HepG2 (cell line): ENCODE measurements around the gene JPH4. TPM values are rescaled to one million over a fixed set of nuclear protein-coding genes. Genes with fewer than 3 reads are reported as not detected.
A peak's percentile ranks its signal among the peaks of the same experiment; 100 is the strongest.

ENCODE experiments used
- EEA1 ChIP-seq: sonication (generic); formaldehyde crosslinking; IDR thresholded peaks from 2 replicates; pipeline ENCODE4 v1.5.1; 2020; ENCODE audit warnings: mild to moderate bottlenecking, missing genetic modification reagents, borderline replicate concordance
- KDM4B ChIP-seq: sonication (generic); formaldehyde crosslinking; IDR thresholded peaks from 2 replicates; pipeline ENCODE4 v1.4.0; 2020; ENCODE audit warnings: missing genetic modification reagents
- NR2F6 ChIP-seq, 2 experiments: IDR thresholded peaks; 2 replicates each; pipeline ENCODE4 v1.6.1; 2016; ENCODE audit warnings: antibody characterized with exemption in 1 of 2, mild to moderate bottlenecking in 1 of 2
- SAP130 ChIP-seq: IDR thresholded peaks from 2 replicates; pipeline ENCODE4 v1.6.1; 2016; ENCODE audit warnings: low read depth
- SP5 ChIP-seq: IDR thresholded peaks from 2 replicates; pipeline ENCODE4 v1.6.1; 2016; ENCODE audit warnings: low read depth, borderline replicate concordance
- ZFY ChIP-seq: sonication (generic); formaldehyde crosslinking; IDR thresholded peaks from 2 replicates; pipeline ENCODE4 v1.4.0; 2020; ENCODE audit warnings: missing genetic modification reagents
- ZKSCAN1 ChIP-seq: fragments of 150-350 bp; IDR thresholded peaks from 2 replicates; pipeline ENCODE4 v1.6.1; 2014; ENCODE audit warnings: low read length
- ZNF274 ChIP-seq: sonication (generic); formaldehyde crosslinking; IDR thresholded peaks from 2 replicates; pipeline ENCODE4 v1.5.1; 2020; ENCODE audit warnings: mild to moderate bottlenecking, missing genetic modification reagents
- ZNF557 ChIP-seq: sonication (generic); formaldehyde crosslinking; IDR thresholded peaks from 2 replicates; pipeline ENCODE4 v1.4.0; 2020; ENCODE audit warnings: missing genetic modification reagents
- ZNF572 ChIP-seq: sonication (generic); formaldehyde crosslinking; IDR thresholded peaks from 2 replicates; pipeline ENCODE4 v1.5.1; 2020; ENCODE audit warnings: mild to moderate bottlenecking, missing genetic modification reagents
- ZNF672 ChIP-seq: sonication (generic); formaldehyde crosslinking; IDR thresholded peaks from 2 replicates; pipeline ENCODE4 v1.8.1; 2022; ENCODE audit warnings: missing genetic modification reagents
- ZNF720 ChIP-seq: sonication (generic); formaldehyde crosslinking; IDR thresholded peaks from 2 replicates; pipeline ENCODE4 v1.4.0; 2020; ENCODE audit warnings: missing genetic modification reagents
- polyA plus RNA-seq, 8 experiments: library from polyadenylated mRNA; depleted of rRNA in 3 of 8; stranded (reverse) in 7 of 8; unstranded in 1 of 8; fragments of >200 nt; fragmentation: Illumina TruSeq in 4 of 8; extraction: Trizol in 4 of 8; gene quantifications; 2 replicates each; pipeline versions ENCODE4 v1.2.1 to v1.2.3, GENCODE V29; 2011 to 2016; ENCODE audit warnings: low read depth in 4 of 8, missing spikeins in 1 of 8, mixed read lengths in 1 of 8; ENCODE audit not compliant: insufficient read depth in 1 of 8
- total RNA-seq, 5 experiments: library from RNA; depleted of rRNA; stranded (reverse); fragments of >200 nt; fragmentation: Illumina TruSeq; extraction: Trizol; gene quantifications; 2 replicates each; pipeline ENCODE4 v1.2.3, GENCODE V29; 2016; ENCODE audit warnings: low read depth in 1 of 5
- TF ChIP-seq, protein P1 (sequence below): sonication (generic); formaldehyde crosslinking; IDR thresholded peaks from 2 replicates; pipeline ENCODE4 v1.4.0; 2020; ENCODE audit warnings: missing genetic modification reagents
- TF ChIP-seq, protein P2 (sequence below): sonication (generic); formaldehyde crosslinking; IDR thresholded peaks from 2 replicates; pipeline ENCODE4 v1.4.0; 2020; ENCODE audit warnings: mild to moderate bottlenecking, missing genetic modification reagents
- TF ChIP-seq, protein P3 (sequence below): IDR thresholded peaks from 2 replicates; pipeline ENCODE4 v1.6.1; 2016; ENCODE audit warnings: mild to moderate bottlenecking, missing biosample characterization, missing genetic modification reagents
- TF ChIP-seq, protein P4 (sequence below): sonication (generic); formaldehyde crosslinking; IDR thresholded peaks from 2 replicates; pipeline ENCODE4 v1.4.0; 2020; ENCODE audit warnings: mild to moderate bottlenecking, missing genetic modification reagents, borderline replicate concordance
- TF ChIP-seq, protein P5 (sequence below): sonication (generic); formaldehyde crosslinking; IDR thresholded peaks from 2 replicates; pipeline ENCODE4 v1.4.0; 2020; ENCODE audit warnings: missing genetic modification reagents, mild to moderate bottlenecking, borderline replicate concordance
- TF ChIP-seq, protein P6 (sequence below): sonication (generic); formaldehyde crosslinking; IDR thresholded peaks from 2 replicates; pipeline ENCODE4 v1.8.1; 2022; ENCODE audit warnings: low read depth, mild to moderate bottlenecking, missing genetic modification reagents

JPH4 gene
- total and polyA plus RNA-seq, 2 of the 13 experiments (the other 11 are each of a cell fraction or from before 2014, with no cell fraction given), result 0.08 to 0.22 TPM

DNA sequence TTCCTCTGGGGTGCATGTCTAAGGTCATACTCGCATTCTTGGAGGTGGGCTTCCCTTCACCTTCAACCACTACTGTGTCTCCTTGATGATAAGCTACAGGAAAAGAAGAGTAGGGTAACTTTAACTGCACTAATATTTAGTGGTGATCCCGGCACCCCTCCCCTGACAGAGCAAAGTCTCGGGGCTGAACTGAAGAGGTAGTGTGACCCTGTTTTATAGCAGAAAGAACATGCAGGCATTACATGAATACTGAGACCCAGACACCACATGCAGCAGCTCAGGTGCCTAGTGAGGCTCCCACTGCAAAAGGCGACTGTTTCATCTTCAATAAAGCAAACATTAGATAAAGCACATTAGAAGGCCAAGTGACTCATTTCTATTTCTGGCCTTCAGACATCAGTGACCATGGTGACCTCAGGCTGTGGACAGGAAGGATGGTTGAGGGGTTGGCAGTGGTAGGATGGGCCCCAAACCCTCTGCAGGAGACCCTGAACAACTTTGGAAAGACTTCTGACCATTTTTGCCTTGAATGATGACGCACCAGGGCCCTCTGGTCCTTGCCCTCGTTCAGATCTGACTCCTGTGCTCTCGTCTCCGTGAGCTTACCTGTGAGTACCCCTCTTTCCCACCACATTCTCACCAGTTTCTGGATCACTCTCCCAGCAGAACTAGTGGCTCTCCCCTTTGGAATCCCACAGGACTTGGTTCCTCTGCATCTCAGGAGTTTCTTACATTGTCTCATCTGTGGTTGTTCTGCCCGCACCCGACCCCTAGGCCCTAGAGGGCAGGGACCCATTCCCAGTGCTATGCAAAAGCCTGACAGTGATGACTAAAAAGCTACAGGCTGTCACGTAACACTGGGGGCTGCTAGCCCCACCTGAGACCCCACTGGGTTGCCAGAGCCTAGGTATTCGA lies 23.8 kb upstream of the JPH4 start (continued):
- TF ChIP-seq, protein P1, sequence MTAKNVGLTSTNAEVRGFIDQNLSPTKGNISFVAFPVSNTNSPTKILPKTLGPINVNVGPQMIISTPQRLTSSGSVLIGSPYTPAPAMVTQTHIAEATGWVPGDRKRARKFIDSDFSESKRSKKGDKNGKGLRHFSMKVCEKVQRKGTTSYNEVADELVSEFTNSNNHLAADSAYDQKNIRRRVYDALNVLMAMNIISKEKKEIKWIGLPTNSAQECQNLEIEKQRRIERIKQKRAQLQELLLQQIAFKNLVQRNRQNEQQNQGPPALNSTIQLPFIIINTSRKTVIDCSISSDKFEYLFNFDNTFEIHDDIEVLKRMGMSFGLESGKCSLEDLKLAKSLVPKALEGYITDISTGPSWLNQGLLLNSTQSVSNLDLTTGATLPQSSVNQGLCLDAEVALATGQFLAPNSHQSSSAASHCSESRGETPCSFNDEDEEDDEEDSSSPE, result no peak
- TF ChIP-seq, protein P2, sequence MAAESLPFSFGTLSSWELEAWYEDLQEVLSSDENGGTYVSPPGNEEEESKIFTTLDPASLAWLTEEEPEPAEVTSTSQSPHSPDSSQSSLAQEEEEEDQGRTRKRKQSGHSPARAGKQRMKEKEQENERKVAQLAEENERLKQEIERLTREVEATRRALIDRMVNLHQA (CRISPR knock-in tag), result no peak
- no peak for TF ChIP-seq ZNF720 (CRISPR knock-in tag)
- no peak for TF ChIP-seq EEA1 (CRISPR knock-in tag)
- TF ChIP-seq ZNF274 (CRISPR knock-in tag), result peak; percentile 78; the same call in 1 of the 2 replicates
- no peak for TF ChIP-seq ZNF672
- TF ChIP-seq, protein P3, sequence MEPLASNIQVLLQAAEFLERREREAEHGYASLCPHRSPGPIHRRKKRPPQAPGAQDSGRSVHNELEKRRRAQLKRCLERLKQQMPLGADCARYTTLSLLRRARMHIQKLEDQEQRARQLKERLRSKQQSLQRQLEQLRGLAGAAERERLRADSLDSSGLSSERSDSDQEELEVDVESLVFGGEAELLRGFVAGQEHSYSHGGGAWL, result peak; percentile 5; the same call in 1 of the 2 replicates
- TF ChIP-seq KDM4B, result no peak
- TF ChIP-seq ZKSCAN1, result peak; percentile 66; the same call in 1 of the 2 replicates
- TF ChIP-seq, protein P4, sequence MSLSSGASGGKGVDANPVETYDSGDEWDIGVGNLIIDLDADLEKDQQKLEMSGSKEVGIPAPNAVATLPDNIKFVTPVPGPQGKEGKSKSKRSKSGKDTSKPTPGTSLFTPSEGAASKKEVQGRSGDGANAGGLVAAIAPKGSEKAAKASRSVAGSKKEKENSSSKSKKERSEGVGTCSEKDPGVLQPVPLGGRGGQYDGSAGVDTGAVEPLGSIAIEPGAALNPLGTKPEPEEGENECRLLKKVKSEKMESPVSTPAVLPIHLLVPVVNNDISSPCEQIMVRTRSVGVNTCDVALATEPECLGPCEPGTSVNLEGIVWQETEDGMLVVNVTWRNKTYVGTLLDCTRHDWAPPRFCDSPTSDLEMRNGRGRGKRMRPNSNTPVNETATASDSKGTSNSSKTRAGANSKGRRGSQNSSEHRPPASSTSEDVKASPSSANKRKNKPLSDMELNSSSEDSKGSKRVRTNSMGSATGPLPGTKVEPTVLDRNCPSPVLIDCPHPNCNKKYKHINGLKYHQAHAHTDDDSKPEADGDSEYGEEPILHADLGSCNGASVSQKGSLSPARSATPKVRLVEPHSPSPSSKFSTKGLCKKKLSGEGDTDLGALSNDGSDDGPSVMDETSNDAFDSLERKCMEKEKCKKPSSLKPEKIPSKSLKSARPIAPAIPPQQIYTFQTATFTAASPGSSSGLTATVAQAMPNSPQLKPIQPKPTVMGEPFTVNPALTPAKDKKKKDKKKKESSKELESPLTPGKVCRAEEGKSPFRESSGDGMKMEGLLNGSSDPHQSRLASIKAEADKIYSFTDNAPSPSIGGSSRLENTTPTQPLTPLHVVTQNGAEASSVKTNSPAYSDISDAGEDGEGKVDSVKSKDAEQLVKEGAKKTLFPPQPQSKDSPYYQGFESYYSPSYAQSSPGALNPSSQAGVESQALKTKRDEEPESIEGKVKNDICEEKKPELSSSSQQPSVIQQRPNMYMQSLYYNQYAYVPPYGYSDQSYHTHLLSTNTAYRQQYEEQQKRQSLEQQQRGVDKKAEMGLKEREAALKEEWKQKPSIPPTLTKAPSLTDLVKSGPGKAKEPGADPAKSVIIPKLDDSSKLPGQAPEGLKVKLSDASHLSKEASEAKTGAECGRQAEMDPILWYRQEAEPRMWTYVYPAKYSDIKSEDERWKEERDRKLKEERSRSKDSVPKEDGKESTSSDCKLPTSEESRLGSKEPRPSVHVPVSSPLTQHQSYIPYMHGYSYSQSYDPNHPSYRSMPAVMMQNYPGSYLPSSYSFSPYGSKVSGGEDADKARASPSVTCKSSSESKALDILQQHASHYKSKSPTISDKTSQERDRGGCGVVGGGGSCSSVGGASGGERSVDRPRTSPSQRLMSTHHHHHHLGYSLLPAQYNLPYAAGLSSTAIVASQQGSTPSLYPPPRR (CRISPR knock-in tag), result peak; percentile 91
- TF ChIP-seq NR2F6 (IDR thresholded peaks at IDR 0.05), result peak; percentile 71
- TF ChIP-seq NR2F6 (CRISPR knock-in tag; IDR thresholded peaks at IDR 0.05), result peak; percentile 89
- TF ChIP-seq ZNF572 (CRISPR knock-in tag), result no peak
- TF ChIP-seq ZFY (CRISPR knock-in tag), result no peak; the same call in 1 of the 2 replicates
- TF ChIP-seq, protein P5, sequence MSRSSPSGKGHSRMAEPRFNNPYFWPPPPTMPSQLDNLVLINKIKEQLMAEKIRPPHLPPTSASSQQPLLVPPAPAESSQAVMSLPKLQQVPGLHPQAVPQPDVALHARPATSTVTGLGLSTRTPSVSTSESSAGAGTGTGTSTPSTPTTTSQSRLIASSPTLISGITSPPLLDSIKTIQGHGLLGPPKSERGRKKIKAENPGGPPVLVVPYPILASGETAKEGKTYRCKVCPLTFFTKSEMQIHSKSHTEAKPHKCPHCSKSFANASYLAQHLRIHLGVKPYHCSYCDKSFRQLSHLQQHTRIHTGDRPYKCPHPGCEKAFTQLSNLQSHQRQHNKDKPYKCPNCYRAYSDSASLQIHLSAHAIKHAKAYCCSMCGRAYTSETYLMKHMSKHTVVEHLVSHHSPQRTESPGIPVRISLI, result 0 out of 2 replicates have a peak, but pooled peaks have one; percentile 12
- peak; percentile 94 for TF ChIP-seq SAP130 (CRISPR knock-in tag)
- TF ChIP-seq SP5, result peak; percentile 18; the same call in 1 of the 2 replicates
- TF ChIP-seq ZNF557 (CRISPR knock-in tag), result peak; percentile 64; the same call in 1 of the 2 replicates
- TF ChIP-seq, protein P6, sequence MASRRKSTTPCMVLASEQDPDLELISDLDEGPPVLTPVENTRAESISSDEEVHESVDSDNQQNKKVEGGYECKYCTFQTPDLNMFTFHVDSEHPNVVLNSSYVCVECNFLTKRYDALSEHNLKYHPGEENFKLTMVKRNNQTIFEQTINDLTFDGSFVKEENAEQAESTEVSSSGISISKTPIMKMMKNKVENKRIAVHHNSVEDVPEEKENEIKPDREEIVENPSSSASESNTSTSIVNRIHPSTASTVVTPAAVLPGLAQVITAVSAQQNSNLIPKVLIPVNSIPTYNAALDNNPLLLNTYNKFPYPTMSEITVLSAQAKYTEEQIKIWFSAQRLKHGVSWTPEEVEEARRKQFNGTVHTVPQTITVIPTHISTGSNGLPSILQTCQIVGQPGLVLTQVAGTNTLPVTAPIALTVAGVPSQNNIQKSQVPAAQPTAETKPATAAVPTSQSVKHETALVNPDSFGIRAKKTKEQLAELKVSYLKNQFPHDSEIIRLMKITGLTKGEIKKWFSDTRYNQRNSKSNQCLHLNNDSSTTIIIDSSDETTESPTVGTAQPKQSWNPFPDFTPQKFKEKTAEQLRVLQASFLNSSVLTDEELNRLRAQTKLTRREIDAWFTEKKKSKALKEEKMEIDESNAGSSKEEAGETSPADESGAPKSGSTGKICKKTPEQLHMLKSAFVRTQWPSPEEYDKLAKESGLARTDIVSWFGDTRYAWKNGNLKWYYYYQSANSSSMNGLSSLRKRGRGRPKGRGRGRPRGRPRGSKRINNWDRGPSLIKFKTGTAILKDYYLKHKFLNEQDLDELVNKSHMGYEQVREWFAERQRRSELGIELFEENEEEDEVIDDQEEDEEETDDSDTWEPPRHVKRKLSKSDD (CRISPR knock-in tag), result no peak
